HG02943 (cell line): ENCODE measurements around the gene RAP2C.
"Not testable (repeated sequence)": the region's sequence is repeated elsewhere in the genome, so short reads cannot be mapped to it uniquely, and the experiment has no call there.

ENCODE experiments used
- ATAC-seq: cut with Tn5 transposase; IDR thresholded peaks from one replicate; pipeline ENCODE4 v1.9.1; 2021; ENCODE audit warnings: mild to moderate bottlenecking, low read depth, moderate library complexity; ENCODE audit not compliant: unreplicated experiment

Gene RAP2C

GRCh38 chrX:132200976-132201375 is 18.3 kb downstream of the RAP2C start:
- no peak for ATAC-seq

- ATAC-seq = no peak
These were observed 19.3 kb downstream of the RAP2C start for GRCh38 chrX:132199941-132200340.

- ATAC-seq = no peak
These were observed 25.2 kb downstream of the RAP2C start for GRCh38 chrX:132193872-132194574.

- no peak for ATAC-seq
These were observed 27.3 kb downstream of the RAP2C start for GRCh38 chrX:132191938-132192337.

GRCh38 chrX:132188175-132188574 is 31.1 kb downstream of the RAP2C start:
- ATAC-seq = no peak

- no peak for ATAC-seq
These were observed 31.8 kb downstream of the RAP2C start for GRCh38 chrX:132187451-132187850.

GRCh38 chrX:132184871-132185270 is 34.4 kb downstream of the RAP2C start:
- no peak for ATAC-seq

GRCh38 chrX:132181364-132181763 is 37.9 kb downstream of the RAP2C start:
- ATAC-seq = no peak

- no peak for ATAC-seq
These were observed 38.3 kb downstream of the RAP2C start for GRCh38 chrX:132180929-132181328.

GRCh38 chrX:132173647-132174046 is 45.6 kb downstream of the RAP2C start:
- ATAC-seq = no peak

GRCh38 chrX:132171881-132172280 is 47.4 kb downstream of the RAP2C start:
- ATAC-seq = no peak

GRCh38 chrX:132171478-132171877 is 47.8 kb downstream of the RAP2C start:
- no peak for ATAC-seq

- no peak for ATAC-seq
These were observed 49.7 kb downstream of the RAP2C start for GRCh38 chrX:132169554-132169953.

- ATAC-seq = no peak
These were observed 53.6 kb downstream of the RAP2C start for GRCh38 chrX:132165651-132166050.

GRCh38 chrX:132165005-132165404 is 54.2 kb downstream of the RAP2C start:
- ATAC-seq = no peak

- ATAC-seq = not testable (repeated sequence)
These were observed 56.2 kb downstream of the RAP2C start for GRCh38 chrX:132163094-132163493.

- no peak for ATAC-seq
These were observed 66.1 kb downstream of the RAP2C start for GRCh38 chrX:132153166-132153565.
